Adipose tissue (tissue), 3 donors: ENCODE measurements around the gene SLC25A42. TPM values are rescaled to one million over a fixed set of nuclear protein-coding genes. Genes with fewer than 3 reads are reported as not detected.
"Not testable (repeated sequence)": the region's sequence is repeated elsewhere in the genome, so short reads cannot be mapped to it uniquely, and the experiment has no call there.

Source experiments
- H3K27ac ChIP-seq: one replicate; pipeline ENCODE4 v1.5.1; 2013; ENCODE audit warnings: low read depth, low read length
- WGBS, 3 donors: extraction: QIAGEN DNeasy Blood & Tissue Kit; methylation state at CpG; one replicate each; pipeline ENCODE4 v1.1.7; 2013; 5-methylcytosine and 5-hydroxymethylcytosine counted together
- polyA plus RNA-seq, 3 donors: library from polyadenylated mRNA; stranded (reverse); fragments of 200-250 nt; gene quantifications; one replicate each; pipeline ENCODE4 v1.2.3, GENCODE V29; 2013
- donor health status: healthy with polysubstance abuse.
- donor health status: Bipolar disorder and iron deficiency.
- donor health status: healthy.

Gene SLC25A42
- polyA plus RNA-seq, 3 donors: 10.8 to 11.4 (median 11.0) TPM

GRCh38 chr19:19095691-19096090 is 31.9 kb downstream of the SLC25A42 start:
- no peak overlapping the region for H3K27ac ChIP-seq
- 54 to 85% (median 84%) methylated on average over 11 of the region's 11 CpGs for WGBS, 3 donors

- WGBS, 3 donors: 88 to 94% (median 94%) methylated on average over 24 of the region's 24 CpGs
- no peak overlapping the region for H3K27ac ChIP-seq
Observed at GRCh38 chr19:19096641-19097627, 33.1 kb downstream of the SLC25A42 start.

DNA sequence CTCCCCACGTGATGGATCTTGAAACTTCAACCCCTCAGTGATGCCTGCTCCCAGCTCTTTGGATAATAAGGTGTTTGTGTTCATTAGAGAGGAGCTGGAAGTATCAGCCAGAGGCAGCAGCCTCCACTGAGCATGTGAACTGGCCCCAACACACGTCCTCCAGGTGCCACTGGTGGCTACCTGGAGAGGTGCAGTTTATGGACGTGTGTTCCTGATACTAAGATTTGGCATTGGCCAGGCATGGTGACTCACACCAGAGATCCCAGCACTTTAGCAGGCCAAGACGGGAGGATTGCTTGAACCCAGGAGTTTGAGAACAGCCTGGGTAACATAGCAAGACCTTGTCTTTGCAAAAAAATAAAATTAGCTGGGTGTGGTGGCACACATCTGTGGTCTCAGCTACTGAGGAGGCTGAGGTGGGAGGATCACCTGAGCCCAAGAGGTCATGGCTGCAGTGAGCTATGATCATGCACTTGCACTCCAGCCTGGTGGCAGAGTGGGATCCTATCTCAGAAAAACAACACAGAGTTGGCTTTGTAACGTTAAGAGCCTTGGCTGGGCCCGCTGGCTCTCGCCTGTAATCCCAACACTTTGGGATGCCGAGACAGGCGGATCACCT is 34.4 kb downstream of the SLC25A42 start:
- no peak overlapping the region for H3K27ac ChIP-seq

GRCh38 chr19:19098703-19099632 is 35.2 kb downstream of the SLC25A42 start:
- 82 to 87% (median 85%) methylated on average over 18 of the region's 18 CpGs for WGBS, 3 donors
- no peak overlapping the region for H3K27ac ChIP-seq

More for the DNA sequence above, 34.4 kb downstream of the SLC25A42 start:
- 86 to 91% (median 90%) methylated on average over 9 of the region's 9 CpGs for WGBS, 3 donors

DNA sequence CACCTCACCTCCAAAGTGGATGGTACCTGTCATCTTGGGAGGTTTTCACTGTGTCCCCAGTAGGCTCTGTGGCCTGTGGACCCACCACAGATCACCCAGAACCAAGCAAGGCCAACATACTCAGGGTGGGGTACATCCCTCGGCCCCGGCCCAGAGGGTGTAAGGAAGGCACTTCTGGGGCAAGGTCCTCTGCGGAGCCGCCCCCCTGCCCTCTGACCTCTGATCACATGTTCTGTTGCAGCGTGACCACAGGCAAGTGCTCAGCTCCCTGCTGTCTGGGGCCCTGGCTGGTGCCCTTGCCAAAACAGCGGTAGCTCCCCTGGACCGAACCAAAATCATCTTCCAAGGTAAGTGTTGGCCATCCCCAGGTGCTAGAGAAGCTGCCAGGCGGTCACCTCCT is 37.7 kb downstream of the SLC25A42 start:
- H3K27ac ChIP-seq: no peak overlapping the region
- 92 to 93% (median 93%) methylated on average over 8 of the region's 8 CpGs for WGBS, 3 donors

GRCh38 chr19:19102566-19102965 is 38.8 kb downstream of the SLC25A42 start:
- WGBS, 3 donors: 95 to 98% (median 96%) methylated on average over 10 of the region's 10 CpGs

GRCh38 chr19:19103167-19103566 is 39.4 kb downstream of the SLC25A42 start:
- 96 to 98% (median 97%) methylated on average over 11 of the region's 11 CpGs for WGBS, 3 donors

More at GRCh38 chr19:19102566-19102965, 38.8 kb downstream of the SLC25A42 start:
- H3K27ac ChIP-seq: not testable (repeated sequence)

GRCh38 chr19:19105365-19106055 is 41.7 kb downstream of the SLC25A42 start:
- no peak overlapping the region for H3K27ac ChIP-seq

More at GRCh38 chr19:19103167-19103566, 39.4 kb downstream of the SLC25A42 start:
- no peak overlapping the region for H3K27ac ChIP-seq

DNA sequence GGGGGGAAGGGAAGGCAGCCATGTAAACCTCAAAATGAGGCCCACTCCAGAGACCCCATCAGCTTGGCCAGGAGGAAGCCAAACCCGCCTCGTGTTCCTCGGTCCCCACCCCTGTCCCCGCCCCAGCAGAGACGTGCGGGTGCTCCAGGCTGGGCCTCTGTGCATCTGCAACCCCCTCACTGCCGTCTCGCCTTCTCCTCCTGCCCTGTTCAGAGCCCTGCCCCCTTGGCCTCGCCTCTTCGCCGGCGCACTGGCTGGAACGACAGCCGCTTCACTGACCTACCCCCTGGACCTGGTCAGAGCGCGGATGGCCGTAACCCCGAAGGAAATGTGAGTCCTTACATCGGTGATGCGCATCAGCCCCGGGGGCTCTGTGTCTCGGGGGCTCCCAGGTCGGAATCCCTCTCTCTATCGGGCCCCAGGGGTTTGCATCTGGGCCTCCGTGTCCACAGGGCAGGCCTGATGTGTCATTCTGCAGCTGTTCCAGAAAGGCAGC is 42.3 kb downstream of the SLC25A42 start:
- 50 to 68% (median 62%) methylated on average over 20 to 25 of the region's 25 CpGs for WGBS, 3 donors
- no peak overlapping the region for H3K27ac ChIP-seq

More at GRCh38 chr19:19105365-19106055, 41.7 kb downstream of the SLC25A42 start:
- WGBS, 3 donors: 41 to 50% (median 47%) methylated on average over 29 to 36 of the region's 36 CpGs

GRCh38 chr19:19106938-19107337 is 43.1 kb downstream of the SLC25A42 start:
- 95 to 99% (median 98%) methylated on average over 7 of the region's 7 CpGs for WGBS, 3 donors
- H3K27ac ChIP-seq: not testable (repeated sequence)

GRCh38 chr19:19107654-19108053 is 43.9 kb downstream of the SLC25A42 start:
- no peak overlapping the region for H3K27ac ChIP-seq
- WGBS, 3 donors: 86 to 91% (median 91%) methylated on average over 11 of the region's 11 CpGs

DNA sequence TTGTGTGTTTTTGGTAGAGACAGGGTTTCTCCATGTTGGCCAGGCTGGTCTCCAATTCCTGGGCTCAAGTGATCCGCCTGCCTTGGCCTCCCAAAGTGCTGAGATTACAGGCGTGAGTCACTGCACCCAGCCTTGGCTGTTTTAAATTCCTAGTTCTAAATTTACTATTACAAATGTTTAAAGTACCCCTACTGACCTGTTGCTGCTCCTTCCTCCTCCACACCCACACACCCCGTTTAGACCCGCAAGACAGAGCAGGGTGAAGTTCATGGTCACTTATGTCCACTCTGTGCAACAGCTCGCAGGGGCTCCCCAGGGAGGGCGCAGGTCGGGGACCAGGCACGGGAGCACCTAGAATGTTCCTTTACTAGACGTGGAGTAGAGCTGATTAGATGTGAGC is 45.8 kb downstream of the SLC25A42 start:
- WGBS, 3 donors: 72 to 83% (median 75%) methylated on average over 9 of the region's 9 CpGs
- H3K27ac ChIP-seq: no peak overlapping the region

DNA sequence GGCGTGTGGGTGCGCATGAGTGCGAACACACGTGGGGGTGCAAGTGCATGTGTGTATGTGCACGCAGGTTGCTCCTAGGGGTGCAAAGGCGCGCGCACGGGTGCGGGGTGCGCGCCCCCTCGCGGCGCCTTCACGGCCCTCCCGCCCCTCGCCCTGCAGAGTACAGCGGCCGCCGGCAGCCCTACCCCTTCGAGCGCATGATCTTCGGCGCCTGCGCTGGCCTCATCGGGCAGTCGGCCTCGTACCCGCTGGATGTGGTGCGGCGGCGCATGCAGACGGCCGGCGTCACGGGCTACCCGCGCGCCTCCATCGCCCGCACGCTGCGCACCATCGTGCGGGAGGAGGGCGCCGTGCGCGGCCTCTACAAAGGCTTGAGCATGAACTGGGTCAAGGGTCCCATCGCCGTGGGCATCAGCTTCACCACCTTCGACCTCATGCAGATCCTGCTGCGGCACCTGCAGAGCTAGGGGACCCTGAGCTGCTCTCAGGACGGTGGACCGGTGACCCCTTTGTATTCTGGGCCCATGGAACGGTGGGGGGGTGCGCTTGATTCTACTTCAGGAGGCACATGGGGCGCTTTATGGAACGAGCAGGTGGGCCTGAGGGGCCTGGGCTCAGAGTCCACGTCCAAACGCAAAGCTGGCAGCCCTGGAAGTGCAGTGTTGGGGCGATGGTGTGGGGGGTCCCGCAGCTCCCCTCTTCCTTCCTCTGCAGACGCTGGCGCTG is 46.8 kb downstream of the SLC25A42 start:
- H3K27ac ChIP-seq: no peak overlapping the region
- WGBS, 3 donors: 24 to 40% (median 24%) methylated on average over 66 of the region's 66 CpGs

- WGBS, 3 donors: 62 to 69% (median 68%) methylated on average over 15 of the region's 15 CpGs
- no peak overlapping the region for H3K27ac ChIP-seq
Observed at GRCh38 chr19:19111136-19111835, 47.5 kb downstream of the SLC25A42 start.

DNA sequence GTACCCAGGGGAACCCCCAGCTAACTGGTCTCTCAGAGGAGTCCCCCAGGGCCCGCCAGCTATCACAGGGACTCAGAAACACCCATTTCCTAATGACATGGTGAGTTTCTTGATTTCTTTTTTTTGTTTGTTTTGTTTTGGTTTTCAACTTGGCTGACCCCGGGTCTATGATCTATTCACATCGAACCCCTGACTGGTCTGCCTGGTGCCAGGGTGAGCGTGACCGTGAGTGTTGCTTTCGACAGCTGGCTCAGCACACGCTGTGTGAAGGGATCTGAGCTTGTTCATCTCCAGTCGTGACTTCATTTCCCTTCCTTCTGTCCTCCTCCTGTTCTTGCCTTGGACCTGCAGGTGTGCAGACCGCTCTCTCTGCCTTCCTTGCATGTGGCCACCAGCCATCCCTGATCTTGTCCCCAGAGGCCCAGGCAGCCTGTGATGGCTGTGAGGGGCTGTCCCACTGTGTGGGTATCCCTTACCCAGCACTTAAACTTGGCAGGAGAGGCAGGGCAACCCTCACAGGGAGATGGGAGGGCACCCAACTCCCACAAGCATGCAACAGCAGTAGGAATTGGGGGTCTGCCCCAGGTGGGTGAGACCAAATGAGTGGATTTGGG is 48.3 kb downstream of the SLC25A42 start:
- 89 to 90% (median 90%) methylated on average over 9 of the region's 9 CpGs for WGBS, 3 donors
- no peak overlapping the region for H3K27ac ChIP-seq

- 48 to 65% (median 48%) methylated on average over 7 of the region's 7 CpGs for WGBS, 3 donors
- H3K27ac ChIP-seq: no peak overlapping the region
Observed at GRCh38 chr19:19113040-19113626, 49.3 kb downstream of the SLC25A42 start.
